HepG2 (cell line): ENCODE measurements around the gene ERP27. TPM values are rescaled to one million over a fixed set of nuclear protein-coding genes. Genes with fewer than 3 reads are reported as not detected.

ENCODE experiments used
- ATAC-seq: fragments of 200-7000 bp; cut with Tn5 transposase; 3 replicates; pipeline ENCODE4 v1.9.1; 2020; ENCODE audit warnings: mild to moderate bottlenecking, moderate library complexity
- BruUV-seq: library from RNA; stranded (reverse); fragments of 400-500 nt; replicated peaks from 2 replicates; lab custom pipeline; 2021; lab: Mats Ljungman, UMichigan
- CTCF ChIA-PET: fragments of 300-600 bp; formaldehyde crosslinking; extraction: SDS; loops from one replicate; lab custom pipeline; 2021; ENCODE audit warnings: low total read pairs, inconsistent platforms, low intra/inter-chr PET ratio; lab: Yijun Ruan, JAX
- POLR2A ChIA-PET: fragments of 350-600 bp; sonication (Branson Sonifier 250); formaldehyde crosslinking; loops from one replicate; lab custom pipeline; 2020; ENCODE audit warnings: antibody characterized with exemption, inconsistent platforms; lab: Yijun Ruan, JAX
- DNase-seq: peaks from one replicate; pipeline ENCODE4 v3.0.0-alpha.2; 2015; ENCODE audit warnings: low spot score
- FAIRE-seq: peaks from 3 replicates; lab custom pipeline; 2011; peaks lifted over from hg19 to GRCh38; lab: Jason Lieb, UNC
- H2AFZ ChIP-seq: one replicate; pipeline ENCODE4 v1.6.1; 2011; ENCODE audit warnings: low read length, inconsistent platforms
- H3K27ac ChIP-seq: fragments of 300-600 bp; 3 replicates; pipeline ENCODE4 v1.8.0; 2011; ENCODE audit warnings: mixed run types, mild to moderate bottlenecking, mixed read lengths, low read length, inconsistent platforms; ENCODE audit not compliant: insufficient read depth; ENCODE audit errors: extremely low read length
- H3K27me3 ChIP-seq, 2 experiments: fragments of 200-600 bp in 1 of 2; 2 replicates in 1 of 2; 3 replicates in 1 of 2; pipeline versions ENCODE4 v1.6.0 to v1.8.0; 2011; ENCODE audit warnings: low read length in 2 of 2, mild to moderate bottlenecking in 2 of 2, moderate library complexity in 2 of 2, inconsistent platforms in 1 of 2; ENCODE audit not compliant: insufficient read depth in 2 of 2, control insufficient read depth in 1 of 2
- H3K36me3 ChIP-seq, 2 experiments: fragments of 200-600 bp in 1 of 2; replicated peaks in 1 of 2; 2 replicates in 1 of 2; 3 replicates in 1 of 2; pipeline versions ENCODE4 v1.5.1 to v1.8.0; 2011; ENCODE audit warnings: low read length in 2 of 2, inconsistent platforms in 1 of 2; ENCODE audit not compliant: insufficient read depth in 2 of 2, control insufficient read depth in 1 of 2
- H3K4me1 ChIP-seq: 2 replicates; pipeline ENCODE4 v1.5.1; 2012; ENCODE audit warnings: low read length, inconsistent platforms; ENCODE audit not compliant: insufficient read depth
- H3K4me2 ChIP-seq: 2 replicates; pipeline ENCODE4 v1.6.0; 2011; ENCODE audit warnings: low read depth, low read length, inconsistent platforms
- H3K4me3 ChIP-seq, 3 experiments: fragments of 200-600 bp in 1 of 3; sonication (generic), shearing (Covaris generic) in 1 of 3; replicated peaks in 1 of 3; 2 replicates each; pipeline ENCODE4 v1.5.1; 2011 to 2016; ENCODE audit warnings: low read length in 3 of 3, inconsistent platforms in 2 of 3, low read depth in 2 of 3, mild to moderate bottlenecking in 2 of 3, control low read depth in 1 of 3, mixed read lengths in 1 of 3; ENCODE audit not compliant: insufficient read depth in 1 of 3
- H3K79me2 ChIP-seq: one replicate; pipeline ENCODE4 v1.6.1; 2011; ENCODE audit warnings: low read length, inconsistent platforms; ENCODE audit not compliant: insufficient read depth
- H3K9ac ChIP-seq: 2 replicates; pipeline ENCODE4 v1.6.0; 2011; ENCODE audit warnings: mild to moderate bottlenecking, low read depth, low read length, inconsistent platforms; ENCODE audit not compliant: insufficient read depth
- H3K9me3 ChIP-seq: 2 replicates; pipeline ENCODE4 v1.5.1; 2012; ENCODE audit warnings: mild to moderate bottlenecking, low read length
- H4K20me1 ChIP-seq: 2 replicates; pipeline ENCODE4 v1.6.0; 2011; ENCODE audit warnings: inconsistent platforms, mild to moderate bottlenecking, low read length, moderate library complexity; ENCODE audit not compliant: insufficient read depth
- HNRNPH1 ChIP-seq: fragments of 200-400 bp; formaldehyde crosslinking; optimal IDR thresholded peaks from 2 replicates; pipeline ENCODE3; 2017; ENCODE audit warnings: mild to moderate bottlenecking, low read depth, low read length
- IKZF1 ChIP-seq: fragments of 450-650 bp; IDR thresholded peaks from 2 replicates; pipeline ENCODE4 v1.7.1; 2016
- PAXIP1 ChIP-seq: sonication (generic); formaldehyde crosslinking; conservative IDR thresholded peaks from 2 replicates; pipeline ENCODE4 v1.4.0; 2020; ENCODE audit warnings: mild to moderate bottlenecking, missing genetic modification reagents, moderate library complexity
- TBL1XR1 ChIP-seq: fragments of 150-350 bp; IDR thresholded peaks from 2 replicates; pipeline ENCODE4 v1.6.1; 2014; ENCODE audit warnings: borderline replicate concordance, low read length; ENCODE audit not compliant: partially characterized antibody
- ZBTB8A ChIP-seq: sonication (generic); formaldehyde crosslinking; IDR thresholded peaks from 2 replicates; pipeline ENCODE4 v1.4.0; 2020; ENCODE audit warnings: mild to moderate bottlenecking, low read depth, missing genetic modification reagents, borderline replicate concordance
- ZFP91 ChIP-seq: sonication (generic); formaldehyde crosslinking; IDR thresholded peaks from 2 replicates; pipeline ENCODE4 v1.9.0; 2022; ENCODE audit warnings: missing genetic modification reagents, mild to moderate bottlenecking, borderline replicate concordance
- ZNF318 ChIP-seq: sonication (generic); formaldehyde crosslinking; IDR thresholded peaks from 2 replicates; pipeline ENCODE4 v1.4.0; 2020; ENCODE audit warnings: mild to moderate bottlenecking, missing genetic modification reagents
- ZNF496 ChIP-seq: sonication (generic); formaldehyde crosslinking; IDR thresholded peaks from 2 replicates; pipeline ENCODE4 v1.8.1; 2023; ENCODE audit warnings: mild to moderate bottlenecking, moderate library complexity, missing genetic modification reagents; ENCODE audit not compliant: insufficient replicate concordance
- ZNF598 ChIP-seq: sonication (generic); formaldehyde crosslinking; IDR thresholded peaks from 2 replicates; pipeline ENCODE4 v1.5.1; 2020; ENCODE audit warnings: mild to moderate bottlenecking, missing genetic modification reagents, borderline replicate concordance
- WGBS: methylation state at CpG from one replicate; pipeline ENCODE4 v1.1.6; 2017; ENCODE audit warnings: low lambda C conversion rate; 5-methylcytosine and 5-hydroxymethylcytosine counted together
- in situ Hi-C: cut with HindIII; loops from 2 replicates; pipeline ENCODE4 v1.10.0; 2017; ENCODE audit warnings: low pct_unique_long_range_greater_than_20kb; ENCODE audit not compliant: extremely low pct_ligation_motif_present
- intact Hi-C: fragments of 100-400 bp; cut with micrococcal nuclease; formaldehyde crosslinking; loops from one replicate; pipeline ENCODE4 v1.10.0; 2022; ENCODE audit not compliant: unreplicated experiment
- polyA plus RNA-seq, 8 experiments: library from polyadenylated mRNA; depleted of rRNA in 3 of 8; stranded (reverse) in 7 of 8; unstranded in 1 of 8; fragments of >200 nt; fragmentation: Illumina TruSeq in 4 of 8; extraction: Trizol in 4 of 8; gene quantifications; 2 replicates each; pipeline versions ENCODE4 v1.2.1 to v1.2.3, GENCODE V29; 2011 to 2016; ENCODE audit warnings: low read depth in 4 of 8, missing spikeins in 1 of 8, mixed read lengths in 1 of 8; ENCODE audit not compliant: insufficient read depth in 1 of 8
- total RNA-seq, 5 experiments: library from RNA; depleted of rRNA; stranded (reverse); fragments of >200 nt; fragmentation: Illumina TruSeq; extraction: Trizol; gene quantifications; 2 replicates each; pipeline ENCODE4 v1.2.3, GENCODE V29; 2016; ENCODE audit warnings: low read depth in 1 of 5

Gene ERP27
- total and polyA plus RNA-seq, 2 of the 13 experiments (the other 11 are each of a cell fraction or from before 2014, with no cell fraction given), result 1.8 to 6.6 TPM

GRCh38 chr12:14919455-14919854 lies 18.9 kb downstream of the ERP27 start (continued):
- no peak for TF ChIP-seq ZNF318
- no peak for TF ChIP-seq TBL1XR1

GRCh38 chr12:14915736-14916135 lies 22.6 kb downstream of the ERP27 start:
- no TSS peak for BruUV-seq
- ChIA-PET POLR2A (no interaction called here), CTCF (no interaction called here)
- Histone ChIP-seq H2AFZ (no peak overlapping the region), H3K9ac (no peak overlapping the region), H3K36me3 (no peaks in the 10 kb centered on the region), H3K27ac (no peak overlapping the region), H3K27me3 (no peaks in the 10 kb centered on the region), H3K9me3 (no peaks in the 10 kb centered on the region), H3K4me3 (no peak overlapping the region), H4K20me1 (no peaks in the 10 kb centered on the region), H3K4me2 (no peak overlapping the region), H3K79me2 (no peaks in the 10 kb centered on the region), H3K4me1 (no peaks in the 10 kb centered on the region)
- intact Hi-C loops (no loop called here), in situ Hi-C loops (no loop called here)
- FAIRE-seq (no peak), ATAC-seq (no peak), DNase-seq (no peak)
- 26% methylated on average over 2 of the region's 2 CpGs for WGBS
- TF ChIP-seq IKZF1, result no peak
- TF ChIP-seq ZFP91, result no peak
- no peak for TF ChIP-seq PAXIP1
- TF ChIP-seq ZNF598 (CRISPR knock-in tag), result no peak
- no peak for TF ChIP-seq HNRNPH1
- TF ChIP-seq ZBTB8A (CRISPR knock-in tag), result no peak
- TF ChIP-seq ZNF496 (CRISPR knock-in tag), result no peak
